SK-N-SH (cell line): ENCODE measurements around the gene GSE1. TPM values are rescaled to one million over a fixed set of nuclear protein-coding genes. Genes with fewer than 3 reads are reported as not detected.

Experiments
- CTCF ChIA-PET: fragments of 300-600, 350-600 bp; formaldehyde crosslinking; extraction: SDS; loops from one replicate; lab custom pipeline; 2021; lab: Yijun Ruan, JAX
- POLR2A ChIA-PET: fragments of 350-600 bp; sonication (Branson Sonifier 250); formaldehyde crosslinking; extraction: SDS; loops from one replicate; lab custom pipeline; 2020; ENCODE audit warnings: antibody characterized with exemption, inconsistent platforms; lab: Yijun Ruan, JAX
- DNase-seq: peaks from one replicate; pipeline ENCODE4 v3.0.0; 2012
- H2AFZ ChIP-seq: fragments of 200-600 bp; sonication (generic); 2 replicates; pipeline ENCODE4 v1.8.1; 2016; ENCODE audit warnings: antibody characterized with exemption, mild to moderate bottlenecking, low read depth
- H3F3A ChIP-seq: fragments of 200-600 bp; sonication (generic); replicated peaks from 2 replicates; pipeline ENCODE3; 2016; ENCODE audit warnings: antibody characterized with exemption, mild to moderate bottlenecking; ENCODE audit not compliant: insufficient read depth
- H3K27ac ChIP-seq, 2 experiments: fragments of 200-500 bp in 1 of 2; fragments of 200-600 bp in 1 of 2; sonication (Bioruptor generic) in 1 of 2; sonication (generic), shearing (Covaris generic) in 1 of 2; 2 replicates each; pipeline versions ENCODE4 v1.5.1 to v1.6.1; 2014 to 2016; ENCODE audit warnings: low read depth in 2 of 2, inconsistent platforms in 1 of 2, low read length in 1 of 2, mild to moderate bottlenecking in 1 of 2, mixed read lengths in 1 of 2
- H3K27me3 ChIP-seq: fragments of 200-600 bp; sonication (generic), shearing (Covaris generic); 2 replicates; pipeline ENCODE4 v1.6.1; 2016; ENCODE audit warnings: mixed run types; ENCODE audit not compliant: insufficient read depth
- H3K36me3 ChIP-seq, 2 experiments: fragments of 200-500 bp in 1 of 2; fragments of 200-600 bp in 1 of 2; sonication (Bioruptor generic) in 1 of 2; sonication (generic) in 1 of 2; replicated peaks in 1 of 2; 2 replicates each; pipeline versions ENCODE3 to v1.5.1; 2014 to 2016; ENCODE audit warnings: low read length in 1 of 2, mild to moderate bottlenecking in 1 of 2; ENCODE audit not compliant: insufficient read depth in 2 of 2, control insufficient read depth in 1 of 2
- H3K4me1 ChIP-seq, 2 experiments: fragments of 200-500 bp in 1 of 2; fragments of 200-600 bp in 1 of 2; sonication (Bioruptor generic) in 1 of 2; sonication (generic), shearing (Covaris generic) in 1 of 2; 2 replicates each; pipeline versions ENCODE4 v1.5.1 to v1.6.1; 2014 to 2016; ENCODE audit warnings: low read depth in 1 of 2, low read length in 1 of 2, mixed run types in 1 of 2; ENCODE audit not compliant: insufficient read depth in 2 of 2, control insufficient read depth in 1 of 2
- H3K4me2 ChIP-seq: fragments of 200-600 bp; sonication (generic), shearing (Covaris generic); 2 replicates; pipeline ENCODE4 v1.6.1; 2017; ENCODE audit warnings: mixed run types
- H3K4me3 ChIP-seq, 2 experiments: fragments of 200-500 bp in 1 of 2; fragments of 200-600 bp in 1 of 2; sonication (Bioruptor generic) in 1 of 2; sonication (generic), shearing (Covaris generic) in 1 of 2; 2 replicates each; pipeline versions ENCODE4 v1.5.1 to v1.8.1; 2014 to 2016; ENCODE audit warnings: low read depth in 2 of 2, inconsistent platforms in 1 of 2, low read length in 1 of 2, mild to moderate bottlenecking in 1 of 2, mixed read lengths in 1 of 2, moderate library complexity in 1 of 2
- H3K79me2 ChIP-seq: fragments of 200-600 bp; sonication (generic); 2 replicates; pipeline ENCODE4 v1.8.1; 2017; ENCODE audit warnings: mild to moderate bottlenecking; ENCODE audit not compliant: insufficient read depth
- H3K9ac ChIP-seq: fragments of 200-600 bp; sonication (generic); 2 replicates; pipeline ENCODE4 v1.6.1; 2017; ENCODE audit warnings: mixed run types
- H3K9me2 ChIP-seq: fragments of 200-600 bp; sonication (generic); 2 replicates; pipeline ENCODE4 v1.6.1; 2017; ENCODE audit warnings: mixed run types
- H3K9me3 ChIP-seq: fragments of 200-600 bp; sonication (generic); 2 replicates; pipeline ENCODE4 v1.6.1; 2017; ENCODE audit warnings: mixed run types, mild to moderate bottlenecking, moderate library complexity
- H4K20me1 ChIP-seq: fragments of 200-600 bp; sonication (generic); 2 replicates; pipeline ENCODE4 v1.6.1; 2017; ENCODE audit warnings: mild to moderate bottlenecking, mixed run types; ENCODE audit not compliant: insufficient read depth
- FOSL2 ChIP-seq: IDR thresholded peaks from 2 replicates; pipeline ENCODE4 v1.4.0; 2012; ENCODE audit warnings: low read depth, mild to moderate bottlenecking, moderate library complexity, borderline replicate concordance
- FOXJ3 ChIP-seq: sonication (generic); formaldehyde crosslinking; IDR thresholded peaks from 2 replicates; pipeline ENCODE4 v1.5.1; 2020; ENCODE audit warnings: mild to moderate bottlenecking, missing genetic modification reagents
- GATA2 ChIP-seq: sonication (generic); formaldehyde crosslinking; IDR thresholded peaks from 2 replicates; pipeline ENCODE4 v1.5.0; 2020; ENCODE audit warnings: mild to moderate bottlenecking, missing genetic modification reagents
- JUND ChIP-seq: IDR thresholded peaks from 2 replicates; pipeline ENCODE4 v1.4.0; 2012
- MEF2A ChIP-seq: IDR thresholded peaks from 2 replicates; pipeline ENCODE4 v1.4.0; 2012; ENCODE audit warnings: low read depth, borderline replicate concordance
- NFIC ChIP-seq: IDR thresholded peaks from 2 replicates; pipeline ENCODE4 v1.4.0; 2012; ENCODE audit warnings: borderline replicate concordance
- NRF1 ChIP-seq: IDR thresholded peaks from 2 replicates; pipeline ENCODE4 v1.6.1; 2012; ENCODE audit warnings: low read depth, mild to moderate bottlenecking, low read length
- PBX3 ChIP-seq: IDR thresholded peaks from 2 replicates; pipeline ENCODE4; 2012
- POLR2AphosphoS5 ChIP-seq: IDR thresholded peaks from 2 replicates; pipeline ENCODE4 v1.6.1; 2012; ENCODE audit warnings: low read depth, low read length
- RCOR1 ChIP-seq: fragments of 150-350 bp; IDR thresholded peaks from 2 replicates; pipeline ENCODE4 v1.6.1; 2017; ENCODE audit warnings: antibody characterized with exemption, low read length
- RFX5 ChIP-seq: IDR thresholded peaks from 2 replicates; pipeline ENCODE4 v1.6.1; 2012; ENCODE audit warnings: mild to moderate bottlenecking, improper control_type of control experiment, low read length
- SIN3A ChIP-seq: IDR thresholded peaks from 2 replicates; pipeline ENCODE4 v1.6.1; 2012; ENCODE audit warnings: low read depth, mild to moderate bottlenecking, low read length, moderate library complexity, borderline replicate concordance
- SMC3 ChIP-seq: IDR thresholded peaks from 2 replicates; pipeline ENCODE4 v1.6.1; 2012; ENCODE audit warnings: low read depth, low read length, improper control_type of control experiment
- TCF12 ChIP-seq: IDR thresholded peaks from 2 replicates; pipeline ENCODE4 v1.4.0; 2012
- WGBS: methylation state at CpG from one replicate; pipeline ENCODE4 v1.1.6; 2017; ENCODE audit warnings: low lambda C conversion rate; 5-methylcytosine and 5-hydroxymethylcytosine counted together
- polyA plus RNA-seq, 3 experiments: library from polyadenylated mRNA; depleted of rRNA; stranded (reverse); fragments of >200 nt; gene quantifications; 2 replicates each; pipeline ENCODE4 v1.2.3, GENCODE V29; 2012
- TF ChIP-seq, protein P1 (sequence below): fragments of 150-350 bp; IDR thresholded peaks from 2 replicates; pipeline ENCODE4 v1.6.1; 2016; ENCODE audit warnings: mild to moderate bottlenecking, low read depth, low read length
- TF ChIP-seq, protein P2 (sequence below): IDR thresholded peaks from 2 replicates; pipeline ENCODE4 v1.4.0; 2012; ENCODE audit warnings: low read depth
- TF ChIP-seq, protein P3 (sequence below): IDR thresholded peaks from 2 replicates; pipeline ENCODE4 v1.4.0; 2012; ENCODE audit warnings: low read depth, borderline replicate concordance

GSE1 gene
- polyA plus RNA-seq, 1 of the 3 experiments (the other 2 are of a cell fraction), result 26.5 TPM

GRCh38 chr16:85685251-85685650, 72.1 kb downstream of the GSE1 start:
- H3K4me1 ChIP-seq, result peaks cover 0 to 13% of the 10 kb centered on the region in 2 experiments; a peak in 1 of 4 replicates
- H3K27ac ChIP-seq, result no peak overlapping the region
- no peak overlapping the region for H2AFZ ChIP-seq
- ChIA-PET CTCF (interaction anchor here (1.1 to 2.3 kb wide), 4 partner anchors 11 to 33 kb away, joined by 3 to 9 read pairs (median 5); no protein-coding TSS in a partner anchor), POLR2A (no interaction called here)
- H3K9me3 ChIP-seq, result no peaks in the 10 kb centered on the region
- H3K4me3 ChIP-seq, result no peak overlapping the region
- H3K36me3 ChIP-seq, result peaks cover 0 to 5% of the 10 kb centered on the region in 2 experiments
- no peak overlapping the region for H3K4me2 ChIP-seq
- peaks cover 24% of the 10 kb centered on the region; the same call in 1 of the 2 replicates for H3K79me2 ChIP-seq
- WGBS, result 94% methylated on average over 2 of the region's 2 CpGs
- peaks cover 6% of the 10 kb centered on the region for H3F3A ChIP-seq
- no peaks in the 10 kb centered on the region for H3K9me2 ChIP-seq
- H4K20me1 ChIP-seq, result no peaks in the 10 kb centered on the region
- H3K27me3 ChIP-seq, result no peaks in the 10 kb centered on the region
- no peak overlapping the region for H3K9ac ChIP-seq
- TF ChIP-seq GATA2 (CRISPR knock-in tag), result no peak
- TF ChIP-seq PBX3, result no peak
- TF ChIP-seq POLR2AphosphoS5, result no peak
- TF ChIP-seq MEF2A, result no peak
- TF ChIP-seq FOSL2, result no peak
- no peak for TF ChIP-seq RCOR1
- no peak for TF ChIP-seq SIN3A
- TF ChIP-seq FOXJ3 (CRISPR knock-in tag), result no peak
- no peak for TF ChIP-seq JUND
- DNase-seq, result no peak

- Histone ChIP-seq H3K27ac (no peak overlapping the region), H3K9ac (no peak overlapping the region)
- TF ChIP-seq FOSL2 (no peak), RCOR1 (no peak), NRF1 (no peak), POLR2AphosphoS5 (no peak), RFX5 (no peak), SIN3A (no peak), SMC3 (no peak), NFIC (no peak), GATA2 (CRISPR knock-in tag) (no peak), TCF12 (no peak)
- TF ChIP-seq, protein P1, sequence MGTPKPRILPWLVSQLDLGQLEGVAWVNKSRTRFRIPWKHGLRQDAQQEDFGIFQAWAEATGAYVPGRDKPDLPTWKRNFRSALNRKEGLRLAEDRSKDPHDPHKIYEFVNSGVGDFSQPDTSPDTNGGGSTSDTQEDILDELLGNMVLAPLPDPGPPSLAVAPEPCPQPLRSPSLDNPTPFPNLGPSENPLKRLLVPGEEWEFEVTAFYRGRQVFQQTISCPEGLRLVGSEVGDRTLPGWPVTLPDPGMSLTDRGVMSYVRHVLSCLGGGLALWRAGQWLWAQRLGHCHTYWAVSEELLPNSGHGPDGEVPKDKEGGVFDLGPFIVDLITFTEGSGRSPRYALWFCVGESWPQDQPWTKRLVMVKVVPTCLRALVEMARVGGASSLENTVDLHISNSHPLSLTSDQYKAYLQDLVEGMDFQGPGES, result no peak
- TF ChIP-seq, protein P2, sequence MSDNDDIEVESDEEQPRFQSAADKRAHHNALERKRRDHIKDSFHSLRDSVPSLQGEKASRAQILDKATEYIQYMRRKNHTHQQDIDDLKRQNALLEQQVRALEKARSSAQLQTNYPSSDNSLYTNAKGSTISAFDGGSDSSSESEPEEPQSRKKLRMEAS, result no peak
- TF ChIP-seq, protein P3, sequence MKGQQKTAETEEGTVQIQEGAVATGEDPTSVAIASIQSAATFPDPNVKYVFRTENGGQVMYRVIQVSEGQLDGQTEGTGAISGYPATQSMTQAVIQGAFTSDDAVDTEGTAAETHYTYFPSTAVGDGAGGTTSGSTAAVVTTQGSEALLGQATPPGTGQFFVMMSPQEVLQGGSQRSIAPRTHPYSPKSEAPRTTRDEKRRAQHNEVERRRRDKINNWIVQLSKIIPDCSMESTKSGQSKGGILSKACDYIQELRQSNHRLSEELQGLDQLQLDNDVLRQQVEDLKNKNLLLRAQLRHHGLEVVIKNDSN, result no peak
- TF ChIP-seq, all 33 proteins: peak for 0
- H2AFZ ChIP-seq, result no peak overlapping the region
- no peak overlapping the region for H3K4me3 ChIP-seq
- H3K9me2 ChIP-seq, result no peaks in the 10 kb centered on the region
- H3K36me3 ChIP-seq, result no peaks in the 10 kb centered on the region
- CTCF ChIA-PET, result interaction anchor here (0.7 to 2.3 kb wide), 5 partner anchors 9 to 428 kb away, joined by 3 to 9 read pairs (median 3); no protein-coding TSS in a partner anchor
- H3K4me1 ChIP-seq, result peaks cover 0 to 13% of the 10 kb centered on the region in 2 experiments; a peak in 1 of 4 replicates
- no peaks in the 10 kb centered on the region for H3K9me3 ChIP-seq
- peaks cover 6% of the 10 kb centered on the region for H3F3A ChIP-seq
- 89% methylated on average over 13 of the region's 15 CpGs for WGBS
- DNase-seq, result no peak
- 0 out of 2 replicates have a peak overlapping the region, but pooled peaks have one; percentile 94 for H3K4me2 ChIP-seq
- H3K27me3 ChIP-seq, result no peaks in the 10 kb centered on the region
- peaks cover 24% of the 10 kb centered on the region; the same call in 1 of the 2 replicates for H3K79me2 ChIP-seq
- no peaks in the 10 kb centered on the region for H4K20me1 ChIP-seq
- POLR2A ChIA-PET, result no interaction called here
These were observed 73.9 kb downstream of the GSE1 start for GRCh38 chr16:85686912-85687591.
